Uterus (tissue), 2 donors: ENCODE measurements around the gene RERGL.

Experiments
- POLR2A ChIP-seq, 2 donors: fragments of 450-650 bp; IDR thresholded peaks; one replicate each; pipeline ENCODE4 v1.6.1; 2016; ENCODE audit warnings: antibody characterized with exemption in 2 of 2, mild to moderate bottlenecking in 1 of 2, moderate library complexity in 1 of 2
- TF ChIP-seq, protein P1 (sequence below), 4 experiments: fragments of 200-600 bp in 2 of 4; fragments of 450-650 bp in 2 of 4; sonication (generic) in 2 of 4; IDR thresholded peaks; one replicate each; pipeline ENCODE4 v1.5.1; 2016 to 2019; ENCODE audit warnings: antibody characterized with exemption in 4 of 4, mild to moderate bottlenecking in 2 of 4, moderate library complexity in 1 of 4

DNA sequence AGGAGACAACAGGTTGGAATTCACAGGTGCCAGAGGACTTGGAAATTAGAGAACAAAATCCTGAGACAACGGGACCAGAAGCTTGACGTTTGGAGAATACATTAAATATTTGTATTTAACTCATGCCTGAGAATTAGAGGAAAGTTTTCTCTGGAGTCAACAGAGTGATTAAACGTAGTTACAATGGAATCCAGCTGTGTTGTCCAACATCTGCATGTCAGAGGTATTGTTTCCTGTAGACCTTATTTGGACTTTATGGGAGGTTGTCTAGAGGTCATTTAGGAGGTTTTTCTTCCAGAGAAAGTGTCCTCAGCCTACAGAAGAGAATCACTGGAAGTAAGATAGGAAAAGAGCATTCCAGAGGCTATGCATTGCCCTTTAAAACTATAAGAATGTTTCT, 45.1 kb upstream of the RERGL start:
- TF ChIP-seq, protein P1, sequence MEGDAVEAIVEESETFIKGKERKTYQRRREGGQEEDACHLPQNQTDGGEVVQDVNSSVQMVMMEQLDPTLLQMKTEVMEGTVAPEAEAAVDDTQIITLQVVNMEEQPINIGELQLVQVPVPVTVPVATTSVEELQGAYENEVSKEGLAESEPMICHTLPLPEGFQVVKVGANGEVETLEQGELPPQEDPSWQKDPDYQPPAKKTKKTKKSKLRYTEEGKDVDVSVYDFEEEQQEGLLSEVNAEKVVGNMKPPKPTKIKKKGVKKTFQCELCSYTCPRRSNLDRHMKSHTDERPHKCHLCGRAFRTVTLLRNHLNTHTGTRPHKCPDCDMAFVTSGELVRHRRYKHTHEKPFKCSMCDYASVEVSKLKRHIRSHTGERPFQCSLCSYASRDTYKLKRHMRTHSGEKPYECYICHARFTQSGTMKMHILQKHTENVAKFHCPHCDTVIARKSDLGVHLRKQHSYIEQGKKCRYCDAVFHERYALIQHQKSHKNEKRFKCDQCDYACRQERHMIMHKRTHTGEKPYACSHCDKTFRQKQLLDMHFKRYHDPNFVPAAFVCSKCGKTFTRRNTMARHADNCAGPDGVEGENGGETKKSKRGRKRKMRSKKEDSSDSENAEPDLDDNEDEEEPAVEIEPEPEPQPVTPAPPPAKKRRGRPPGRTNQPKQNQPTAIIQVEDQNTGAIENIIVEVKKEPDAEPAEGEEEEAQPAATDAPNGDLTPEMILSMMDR (IDR thresholded peaks at IDR 0.05), result no peak
- no peak for TF ChIP-seq POLR2A (IDR thresholded peaks at IDR 0.05)
